HepG2 (cell line): ENCODE measurements around the gene WNT4. TPM values are rescaled to one million over a fixed set of nuclear protein-coding genes. Genes with fewer than 3 reads are reported as not detected.

ENCODE experiments used
- ATAC-seq: fragments of 200-7000 bp; cut with Tn5 transposase; 3 replicates; pipeline ENCODE4 v1.9.1; 2020; ENCODE audit warnings: mild to moderate bottlenecking, moderate library complexity
- BruUV-seq: library from RNA; stranded (reverse); fragments of 400-500 nt; replicated peaks from 2 replicates; lab custom pipeline; 2021; lab: Mats Ljungman, UMichigan
- CTCF ChIA-PET: fragments of 300-600 bp; formaldehyde crosslinking; extraction: SDS; loops from one replicate; lab custom pipeline; 2021; ENCODE audit warnings: low total read pairs, inconsistent platforms, low intra/inter-chr PET ratio; lab: Yijun Ruan, JAX
- POLR2A ChIA-PET: fragments of 350-600 bp; sonication (Branson Sonifier 250); formaldehyde crosslinking; loops from one replicate; lab custom pipeline; 2020; ENCODE audit warnings: antibody characterized with exemption, inconsistent platforms; lab: Yijun Ruan, JAX
- DNase-seq: peaks from one replicate; pipeline ENCODE4 v3.0.0-alpha.2; 2015; ENCODE audit warnings: low spot score
- FAIRE-seq: peaks from 3 replicates; lab custom pipeline; 2011; peaks lifted over from hg19 to GRCh38; lab: Jason Lieb, UNC
- H2AFZ ChIP-seq: one replicate; pipeline ENCODE4 v1.6.1; 2011; ENCODE audit warnings: low read length, inconsistent platforms
- H3K27ac ChIP-seq: fragments of 300-600 bp; 3 replicates; pipeline ENCODE4 v1.8.0; 2011; ENCODE audit warnings: mixed run types, mild to moderate bottlenecking, mixed read lengths, low read length, inconsistent platforms; ENCODE audit not compliant: insufficient read depth; ENCODE audit errors: extremely low read length
- H3K27me3 ChIP-seq, 2 experiments: fragments of 200-600 bp in 1 of 2; 2 replicates in 1 of 2; 3 replicates in 1 of 2; pipeline versions ENCODE4 v1.6.0 to v1.8.0; 2011; ENCODE audit warnings: low read length in 2 of 2, mild to moderate bottlenecking in 2 of 2, moderate library complexity in 2 of 2, inconsistent platforms in 1 of 2; ENCODE audit not compliant: insufficient read depth in 2 of 2, control insufficient read depth in 1 of 2
- H3K36me3 ChIP-seq, 2 experiments: fragments of 200-600 bp in 1 of 2; replicated peaks in 1 of 2; 2 replicates in 1 of 2; 3 replicates in 1 of 2; pipeline versions ENCODE4 v1.5.1 to v1.8.0; 2011; ENCODE audit warnings: low read length in 2 of 2, inconsistent platforms in 1 of 2; ENCODE audit not compliant: insufficient read depth in 2 of 2, control insufficient read depth in 1 of 2
- H3K4me1 ChIP-seq: 2 replicates; pipeline ENCODE4 v1.5.1; 2012; ENCODE audit warnings: low read length, inconsistent platforms; ENCODE audit not compliant: insufficient read depth
- H3K4me2 ChIP-seq: 2 replicates; pipeline ENCODE4 v1.6.0; 2011; ENCODE audit warnings: low read depth, low read length, inconsistent platforms
- H3K4me3 ChIP-seq, 3 experiments: fragments of 200-600 bp in 1 of 3; sonication (generic), shearing (Covaris generic) in 1 of 3; replicated peaks in 1 of 3; 2 replicates each; pipeline ENCODE4 v1.5.1; 2011 to 2016; ENCODE audit warnings: low read length in 3 of 3, inconsistent platforms in 2 of 3, low read depth in 2 of 3, mild to moderate bottlenecking in 2 of 3, control low read depth in 1 of 3, mixed read lengths in 1 of 3; ENCODE audit not compliant: insufficient read depth in 1 of 3
- H3K79me2 ChIP-seq: one replicate; pipeline ENCODE4 v1.6.1; 2011; ENCODE audit warnings: low read length, inconsistent platforms; ENCODE audit not compliant: insufficient read depth
- H3K9ac ChIP-seq: 2 replicates; pipeline ENCODE4 v1.6.0; 2011; ENCODE audit warnings: mild to moderate bottlenecking, low read depth, low read length, inconsistent platforms; ENCODE audit not compliant: insufficient read depth
- H3K9me3 ChIP-seq: 2 replicates; pipeline ENCODE4 v1.5.1; 2012; ENCODE audit warnings: mild to moderate bottlenecking, low read length
- H4K20me1 ChIP-seq: 2 replicates; pipeline ENCODE4 v1.6.0; 2011; ENCODE audit warnings: inconsistent platforms, mild to moderate bottlenecking, low read length, moderate library complexity; ENCODE audit not compliant: insufficient read depth
- CREB1 ChIP-seq, 2 experiments: fragments of 450-650 bp in 1 of 2; IDR thresholded peaks; 2 replicates each; pipeline ENCODE4 v1.6.1; 2016 to 2017; ENCODE audit warnings: control low read depth in 1 of 2, mild to moderate bottlenecking in 1 of 2, missing compliant biosample characterization in 1 of 2, missing genetic modification characterization in 1 of 2
- MYPOP ChIP-seq: sonication (generic); formaldehyde crosslinking; IDR thresholded peaks from 2 replicates; pipeline ENCODE4 v1.8.1; 2023; ENCODE audit warnings: mild to moderate bottlenecking, moderate library complexity, missing genetic modification reagents
- PAX8 ChIP-seq: sonication (generic); formaldehyde crosslinking; IDR thresholded peaks from 2 replicates; pipeline ENCODE4 v1.8.0; 2022; ENCODE audit warnings: mild to moderate bottlenecking, missing genetic modification reagents, borderline replicate concordance
- RBFOX2 ChIP-seq: fragments of 200-400 bp; formaldehyde crosslinking; IDR thresholded peaks from 2 replicates; pipeline ENCODE4 v1.6.1; 2017; ENCODE audit warnings: low read depth, mild to moderate bottlenecking, low read length
- SALL1 ChIP-seq: sonication (generic); formaldehyde crosslinking; IDR thresholded peaks from 2 replicates; pipeline ENCODE4 v1.8.0; 2022; ENCODE audit warnings: mild to moderate bottlenecking, missing genetic modification reagents
- ZFP36L2 ChIP-seq: sonication (generic); formaldehyde crosslinking; IDR thresholded peaks from 2 replicates; pipeline ENCODE4 v1.4.0; 2020; ENCODE audit warnings: missing genetic modification reagents
- ZNF644 ChIP-seq: IDR thresholded peaks from 2 replicates; pipeline ENCODE4 v1.6.1; 2016; ENCODE audit warnings: low read depth
- WGBS: methylation state at CpG from one replicate; pipeline ENCODE4 v1.1.6; 2017; ENCODE audit warnings: low lambda C conversion rate; 5-methylcytosine and 5-hydroxymethylcytosine counted together
- in situ Hi-C: cut with HindIII; loops from 2 replicates; pipeline ENCODE4 v1.10.0; 2017; ENCODE audit warnings: low pct_unique_long_range_greater_than_20kb; ENCODE audit not compliant: extremely low pct_ligation_motif_present
- intact Hi-C: fragments of 100-400 bp; cut with micrococcal nuclease; formaldehyde crosslinking; loops from one replicate; pipeline ENCODE4 v1.10.0; 2022; ENCODE audit not compliant: unreplicated experiment
- polyA plus RNA-seq, 8 experiments: library from polyadenylated mRNA; depleted of rRNA in 3 of 8; stranded (reverse) in 7 of 8; unstranded in 1 of 8; fragments of >200 nt; fragmentation: Illumina TruSeq in 4 of 8; extraction: Trizol in 4 of 8; gene quantifications; 2 replicates each; pipeline versions ENCODE4 v1.2.1 to v1.2.3, GENCODE V29; 2011 to 2016; ENCODE audit warnings: low read depth in 4 of 8, missing spikeins in 1 of 8, mixed read lengths in 1 of 8; ENCODE audit not compliant: insufficient read depth in 1 of 8
- total RNA-seq, 5 experiments: library from RNA; depleted of rRNA; stranded (reverse); fragments of >200 nt; fragmentation: Illumina TruSeq; extraction: Trizol; gene quantifications; 2 replicates each; pipeline ENCODE4 v1.2.3, GENCODE V29; 2016; ENCODE audit warnings: low read depth in 1 of 5
- TF ChIP-seq, protein P1 (sequence below): sonication (generic); formaldehyde crosslinking; IDR thresholded peaks from 2 replicates; pipeline ENCODE4 v1.8.0; 2022; ENCODE audit warnings: missing genetic modification reagents, mild to moderate bottlenecking, borderline replicate concordance
- TF ChIP-seq, protein P2 (sequence below): sonication (generic); formaldehyde crosslinking; conservative IDR thresholded peaks from 2 replicates; pipeline ENCODE4 v1.4.0; 2020; ENCODE audit warnings: missing genetic modification reagents
- TF ChIP-seq, protein P3 (sequence below): sonication (generic); formaldehyde crosslinking; IDR thresholded peaks from 2 replicates; pipeline ENCODE4 v1.4.0; 2020; ENCODE audit warnings: missing genetic modification reagents, borderline replicate concordance

Gene WNT4
- total and polyA plus RNA-seq, 2 of the 13 experiments (the other 11 are each of a cell fraction or from before 2014, with no cell fraction given), result not detected

GRCh38 chr1:22123901-22124404 is 18.9 kb downstream of the WNT4 start:
- H3K4me2 ChIP-seq, result no peak overlapping the region
- TF ChIP-seq, protein P1, sequence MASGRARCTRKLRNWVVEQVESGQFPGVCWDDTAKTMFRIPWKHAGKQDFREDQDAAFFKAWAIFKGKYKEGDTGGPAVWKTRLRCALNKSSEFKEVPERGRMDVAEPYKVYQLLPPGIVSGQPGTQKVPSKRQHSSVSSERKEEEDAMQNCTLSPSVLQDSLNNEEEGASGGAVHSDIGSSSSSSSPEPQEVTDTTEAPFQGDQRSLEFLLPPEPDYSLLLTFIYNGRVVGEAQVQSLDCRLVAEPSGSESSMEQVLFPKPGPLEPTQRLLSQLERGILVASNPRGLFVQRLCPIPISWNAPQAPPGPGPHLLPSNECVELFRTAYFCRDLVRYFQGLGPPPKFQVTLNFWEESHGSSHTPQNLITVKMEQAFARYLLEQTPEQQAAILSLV (CRISPR knock-in tag), result no peak
- TF ChIP-seq CREB1 (IDR thresholded peaks at IDR 0.05) (peak; percentile 86; the same call in 1 of the 2 replicates), CREB1 (CRISPR knock-in tag; IDR thresholded peaks at IDR 0.05) (no peak), ZNF644 (CRISPR knock-in tag) (no peak), ZFP36L2 (CRISPR knock-in tag) (no peak)
- BruUV-seq, result no TSS peak
- H4K20me1 ChIP-seq, result no peaks in the 10 kb centered on the region
- DNase-seq (no peak), ATAC-seq (no peak), FAIRE-seq (no peak)
- ChIA-PET CTCF (no interaction called here), POLR2A (no interaction called here)
- H3K4me3 ChIP-seq, result no peak overlapping the region
- in situ Hi-C loops (no loop called here), intact Hi-C loops (no loop called here)
- no peaks in the 10 kb centered on the region; a peak in 1 of 5 replicates for H3K27me3 ChIP-seq
- H3K36me3 ChIP-seq, result no peaks in the 10 kb centered on the region; a peak in 1 of 5 replicates
- WGBS, result 78% methylated on average over 6 of the region's 9 CpGs
- no peaks in the 10 kb centered on the region for H3K79me2 ChIP-seq
- no peaks in the 10 kb centered on the region for H3K4me1 ChIP-seq
- no peak overlapping the region for H2AFZ ChIP-seq
- H3K27ac ChIP-seq, result no peak overlapping the region
- H3K9ac ChIP-seq, result no peak overlapping the region
- no peaks in the 10 kb centered on the region for H3K9me3 ChIP-seq

- ATAC-seq (no peak), DNase-seq (no peak), FAIRE-seq (no peak)
- in situ Hi-C loops (no loop called here), intact Hi-C loops (no loop called here)
- Histone ChIP-seq H3K4me3 (no peak overlapping the region), H3K9me3 (no peaks in the 10 kb centered on the region), H3K4me1 (no peaks in the 10 kb centered on the region), H3K4me2 (no peak overlapping the region), H3K27me3 (no peaks in the 10 kb centered on the region; a peak in 1 of 5 replicates), H3K79me2 (no peaks in the 10 kb centered on the region), H3K9ac (no peak overlapping the region), H2AFZ (no peak overlapping the region), H3K36me3 (no peaks in the 10 kb centered on the region; a peak in 1 of 5 replicates), H4K20me1 (0 out of 2 replicates have a peak, but pooled peaks cover 1% of the 10 kb centered on the region), H3K27ac (no peak overlapping the region)
- WGBS, result 87% methylated on average over 3 of the region's 8 CpGs
- BruUV-seq, result no TSS peak
- POLR2A ChIA-PET, result no interaction called here
- CTCF ChIA-PET, result no interaction called here
- TF ChIP-seq SALL1 (CRISPR knock-in tag), result no peak
- TF ChIP-seq, protein P2, sequence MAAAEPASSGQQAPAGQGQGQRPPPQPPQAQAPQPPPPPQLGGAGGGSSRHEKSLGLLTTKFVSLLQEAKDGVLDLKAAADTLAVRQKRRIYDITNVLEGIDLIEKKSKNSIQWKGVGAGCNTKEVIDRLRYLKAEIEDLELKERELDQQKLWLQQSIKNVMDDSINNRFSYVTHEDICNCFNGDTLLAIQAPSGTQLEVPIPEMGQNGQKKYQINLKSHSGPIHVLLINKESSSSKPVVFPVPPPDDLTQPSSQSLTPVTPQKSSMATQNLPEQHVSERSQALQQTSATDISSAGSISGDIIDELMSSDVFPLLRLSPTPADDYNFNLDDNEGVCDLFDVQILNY (CRISPR knock-in tag), result no peak
- no peak for TF ChIP-seq MYPOP (CRISPR knock-in tag)
- TF ChIP-seq, protein P3, sequence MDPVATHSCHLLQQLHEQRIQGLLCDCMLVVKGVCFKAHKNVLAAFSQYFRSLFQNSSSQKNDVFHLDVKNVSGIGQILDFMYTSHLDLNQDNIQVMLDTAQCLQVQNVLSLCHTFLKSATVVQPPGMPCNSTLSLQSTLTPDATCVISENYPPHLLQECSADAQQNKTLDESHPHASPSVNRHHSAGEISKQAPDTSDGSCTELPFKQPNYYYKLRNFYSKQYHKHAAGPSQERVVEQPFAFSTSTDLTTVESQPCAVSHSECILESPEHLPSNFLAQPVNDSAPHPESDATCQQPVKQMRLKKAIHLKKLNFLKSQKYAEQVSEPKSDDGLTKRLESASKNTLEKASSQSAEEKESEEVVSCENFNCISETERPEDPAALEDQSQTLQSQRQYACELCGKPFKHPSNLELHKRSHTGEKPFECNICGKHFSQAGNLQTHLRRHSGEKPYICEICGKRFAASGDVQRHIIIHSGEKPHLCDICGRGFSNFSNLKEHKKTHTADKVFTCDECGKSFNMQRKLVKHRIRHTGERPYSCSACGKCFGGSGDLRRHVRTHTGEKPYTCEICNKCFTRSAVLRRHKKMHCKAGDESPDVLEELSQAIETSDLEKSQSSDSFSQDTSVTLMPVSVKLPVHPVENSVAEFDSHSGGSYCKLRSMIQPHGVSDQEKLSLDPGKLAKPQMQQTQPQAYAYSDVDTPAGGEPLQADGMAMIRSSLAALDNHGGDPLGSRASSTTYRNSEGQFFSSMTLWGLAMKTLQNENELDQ (CRISPR knock-in tag), result no peak
- no peak for TF ChIP-seq RBFOX2
- TF ChIP-seq PAX8 (CRISPR knock-in tag), result no peak
Observed at GRCh38 chr1:22123071-22123390, 19.9 kb downstream of the WNT4 start.
